Smooth muscle cell (in vitro differentiated cells): ENCODE data around the gene FAS. TPM values are rescaled to one million over a fixed set of nuclear protein-coding genes. Genes with fewer than 3 reads are reported as not detected.

Experiments
- microRNA-seq: library from miRNA; unstranded; fragments of <30 nt; microRNA quantifications from one replicate; pipeline ENCODE4, GENCODE V29; 2016; ENCODE audit warnings: borderline number of aligned reads
- polyA plus RNA-seq: library from polyadenylated mRNA; unstranded; fragments of >200 nt; fragmentation: Nextera tagmentation; extraction: Ambion mirVana; gene quantifications from 2 replicates; pipeline ENCODE4 v1.2.1, GENCODE V29; 2016
- small RNA-seq: library from RNA; depleted of rRNA; stranded (forward); fragments of <200 nt; gene quantifications from one replicate; pipeline ENCODE3, GENCODE V24; 2014
- total RNA-seq: library from RNA; depleted of rRNA; stranded (reverse); fragments of >200 nt; gene quantifications from 2 replicates; pipeline ENCODE4 v1.2.3, GENCODE V29; 2014

FAS gene
- total and polyA plus RNA-seq, 2 experiments from 2014 or later, result 14.4 to 21.8 TPM

Small RNAs within 50 kb of the gene (microRNA-seq; reads per million reads assigned to microRNA genes)
- gene MIR4679-1 (not detected), gene MIR4679-2 (not detected)

Small RNAs within 50 kb of the gene (small RNA-seq; reads per million reads assigned to genes)
- gene MIR4679-2, result not detected
- gene RF02116, result not detected

Other genes with a start within 250 kb of the FAS start
- gene LIPN, start 230.8 kb upstream of the FAS start, total RNA-seq, result 0.27 and 0.40 TPM in 2 replicates
- gene LIPN, start 230.8 kb upstream of the FAS start, polyA plus RNA-seq, result not detected in 2 replicates
- 0.67 and 0.85 TPM in 2 replicates for gene LIPM, start 188.1 kb upstream of the FAS start, total RNA-seq
- not detected in 2 replicates for gene LIPM, start 188.1 kb upstream of the FAS start, polyA plus RNA-seq
- 3.4 and 6.9 TPM in 2 replicates for gene ANKRD22, start 139.0 kb upstream of the FAS start, total RNA-seq
- gene ANKRD22, start 139.0 kb upstream of the FAS start, polyA plus RNA-seq, result 1.9 and 2.3 TPM in 2 replicates
- 1.1 and 1.2 TPM in 2 replicates for gene STAMBPL1, start 110.6 kb upstream of the FAS start, total RNA-seq
- 0.49 and 0.61 TPM in 2 replicates for gene STAMBPL1, start 110.6 kb upstream of the FAS start, polyA plus RNA-seq
- gene ACTA2, start 38.0 kb upstream of the FAS start, total RNA-seq, result 2,305 and 2,362 TPM in 2 replicates
- gene ACTA2, start 38.0 kb upstream of the FAS start, polyA plus RNA-seq, result 3,088 and 4,814 TPM in 2 replicates
- not detected in 2 replicates for gene CH25H, start 216.5 kb downstream of the FAS start, total RNA-seq
- 0.38 TPM in 1 of 2 replicates, not detected in the other for gene CH25H, start 216.5 kb downstream of the FAS start, polyA plus RNA-seq